ENCODE data around the gene SDCCAG8. TPM values are rescaled to one million over a fixed set of nuclear protein-coding genes. Genes with fewer than 3 reads are reported as not detected.

SDCCAG8 gene
- total RNA-seq, 1 donor from 2014 or later = 31.6 TPM

DNA sequence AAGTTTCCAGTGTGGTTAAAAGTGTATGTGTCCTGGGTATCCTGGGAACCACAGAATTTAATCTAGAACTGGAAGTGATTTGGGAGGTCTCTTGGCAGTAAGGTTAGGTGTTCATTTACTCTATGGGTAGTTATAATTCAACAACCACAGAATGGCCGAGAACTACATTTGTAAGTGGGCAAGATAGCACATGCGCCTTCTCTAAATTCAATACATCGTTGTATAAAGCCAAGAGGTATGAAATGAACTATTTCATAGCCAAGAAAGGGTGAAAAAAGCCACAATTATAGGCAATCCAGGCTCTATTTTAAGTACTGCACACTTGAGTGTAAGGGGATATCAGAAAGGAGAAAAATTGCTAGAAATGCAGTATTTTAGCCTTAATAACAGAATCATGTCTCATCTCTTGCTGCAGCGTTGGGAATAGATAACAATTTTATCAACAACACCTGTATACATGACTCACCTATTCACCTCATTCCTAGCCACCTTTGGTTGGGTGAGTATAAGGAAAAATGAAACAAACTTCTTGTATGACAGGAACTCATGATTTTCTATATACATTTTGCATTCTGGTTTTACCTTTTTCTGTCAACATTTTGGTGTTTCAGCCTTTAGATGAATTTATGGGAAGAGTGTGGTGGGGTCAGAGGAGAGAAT is 4.5 kb downstream of the SDCCAG8 start:
- Mint-ChIP-seq H3K4me3 (ENCODE audit: low read depth) (no peak overlapping the region), H3K36me3 (ENCODE audit: insufficient read depth) (no peaks in the 10 kb centered on the region), H3K27ac (no peak overlapping the region), H3K4me1 (ENCODE audit: low read depth) (peaks cover 12% of the 10 kb centered on the region), H3K27me3 (no peaks in the 10 kb centered on the region), H3K9me3 (ENCODE audit: low read depth) (no peaks in the 10 kb centered on the region)
- DNase-seq (ENCODE audit: low spot score, unreplicated experiment) = no peak
- TF ChIP-seq, protein P1, sequence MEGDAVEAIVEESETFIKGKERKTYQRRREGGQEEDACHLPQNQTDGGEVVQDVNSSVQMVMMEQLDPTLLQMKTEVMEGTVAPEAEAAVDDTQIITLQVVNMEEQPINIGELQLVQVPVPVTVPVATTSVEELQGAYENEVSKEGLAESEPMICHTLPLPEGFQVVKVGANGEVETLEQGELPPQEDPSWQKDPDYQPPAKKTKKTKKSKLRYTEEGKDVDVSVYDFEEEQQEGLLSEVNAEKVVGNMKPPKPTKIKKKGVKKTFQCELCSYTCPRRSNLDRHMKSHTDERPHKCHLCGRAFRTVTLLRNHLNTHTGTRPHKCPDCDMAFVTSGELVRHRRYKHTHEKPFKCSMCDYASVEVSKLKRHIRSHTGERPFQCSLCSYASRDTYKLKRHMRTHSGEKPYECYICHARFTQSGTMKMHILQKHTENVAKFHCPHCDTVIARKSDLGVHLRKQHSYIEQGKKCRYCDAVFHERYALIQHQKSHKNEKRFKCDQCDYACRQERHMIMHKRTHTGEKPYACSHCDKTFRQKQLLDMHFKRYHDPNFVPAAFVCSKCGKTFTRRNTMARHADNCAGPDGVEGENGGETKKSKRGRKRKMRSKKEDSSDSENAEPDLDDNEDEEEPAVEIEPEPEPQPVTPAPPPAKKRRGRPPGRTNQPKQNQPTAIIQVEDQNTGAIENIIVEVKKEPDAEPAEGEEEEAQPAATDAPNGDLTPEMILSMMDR (IDR thresholded peaks at IDR 0.05; ENCODE audit: unreplicated experiment) = no peak

DNA sequence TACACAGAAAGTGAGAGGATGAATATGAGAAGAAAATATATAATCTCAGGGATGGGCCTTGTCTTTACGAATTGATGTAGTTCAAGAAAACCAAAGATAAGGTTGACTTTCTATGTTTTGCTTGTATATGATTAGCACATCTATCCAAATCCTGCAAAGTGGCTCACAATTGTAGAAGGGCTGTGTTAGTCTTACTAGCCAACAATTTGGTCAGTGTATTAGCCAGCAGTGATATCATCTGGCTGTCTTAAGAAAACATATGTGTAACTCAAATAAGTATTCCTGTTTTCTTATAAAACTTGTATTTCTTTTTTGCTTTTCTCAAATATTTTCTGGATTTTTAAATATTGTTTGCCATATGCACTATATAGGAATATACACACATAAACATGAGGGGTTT is 5.5 kb downstream of the SDCCAG8 start:
- Mint-ChIP-seq H3K4me1 (ENCODE audit: low read depth) (peaks cover 12% of the 10 kb centered on the region), H3K9me3 (ENCODE audit: low read depth) (no peaks in the 10 kb centered on the region), H3K36me3 (ENCODE audit: insufficient read depth) (no peaks in the 10 kb centered on the region), H3K27ac (no peak overlapping the region), H3K4me3 (ENCODE audit: low read depth) (no peak overlapping the region), H3K27me3 (no peaks in the 10 kb centered on the region)
- TF ChIP-seq, protein P1 (IDR thresholded peaks at IDR 0.05; ENCODE audit: unreplicated experiment) = no peak
- no peak for DNase-seq (ENCODE audit: low spot score, unreplicated experiment)

DNA sequence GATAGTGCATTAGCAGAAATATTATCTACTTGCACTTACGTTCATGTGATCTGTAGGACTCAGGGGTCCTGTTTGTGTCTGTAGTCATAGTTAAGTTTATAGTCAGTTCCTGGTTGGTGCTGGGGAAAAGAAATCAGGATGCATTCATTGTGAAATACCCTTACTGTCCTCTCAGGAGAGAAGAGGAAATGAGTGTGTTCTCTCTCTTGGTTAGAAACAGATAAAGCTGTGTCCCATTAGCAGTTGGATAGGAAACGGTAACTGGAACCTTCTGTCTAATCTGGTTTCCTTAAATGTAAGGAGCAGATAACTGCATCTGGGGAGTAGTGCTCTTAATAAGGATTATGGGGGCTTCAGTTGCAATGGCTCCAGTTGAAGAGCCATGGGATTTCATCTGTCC is 8.9 kb downstream of the SDCCAG8 start:
- H3K4me1 Mint-ChIP-seq (ENCODE audit: low read depth) = peaks cover 10% of the 10 kb centered on the region
- no peaks in the 10 kb centered on the region for H3K9me3 Mint-ChIP-seq (ENCODE audit: low read depth)
- H3K27me3 Mint-ChIP-seq = no peaks in the 10 kb centered on the region
- DNase-seq (ENCODE audit: low spot score, unreplicated experiment) = no peak
- no peak overlapping the region for H3K27ac Mint-ChIP-seq
- H3K36me3 Mint-ChIP-seq (ENCODE audit: insufficient read depth) = peaks cover 4% of the 10 kb centered on the region
- TF ChIP-seq, protein P1 (IDR thresholded peaks at IDR 0.05; ENCODE audit: unreplicated experiment) = no peak
- H3K4me3 Mint-ChIP-seq (ENCODE audit: low read depth) = no peak overlapping the region

DNA sequence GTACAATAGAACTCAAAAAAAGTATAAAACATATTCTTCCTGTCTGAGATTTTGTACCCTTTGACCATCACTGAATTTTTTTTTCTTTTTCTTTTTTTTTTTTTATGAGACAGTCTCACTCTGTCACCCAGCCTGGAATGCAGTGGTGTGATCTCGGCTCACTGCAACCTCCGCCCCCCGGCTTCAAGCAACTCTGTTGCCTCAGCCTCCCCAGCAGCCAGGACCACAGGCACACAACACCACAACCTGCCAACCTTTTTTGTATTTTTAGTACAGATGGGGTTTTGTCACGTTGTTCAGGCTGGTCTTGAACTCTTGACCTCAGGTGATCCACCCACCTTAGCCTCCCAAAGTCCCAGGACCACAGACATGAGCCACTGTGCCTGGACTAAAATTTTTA is 10.4 kb downstream of the SDCCAG8 start:
- no peak overlapping the region for H3K27ac Mint-ChIP-seq
- TF ChIP-seq, protein P1 (IDR thresholded peaks at IDR 0.05; ENCODE audit: unreplicated experiment) = no peak
- H3K27me3 Mint-ChIP-seq = no peaks in the 10 kb centered on the region
- no peak for DNase-seq (ENCODE audit: low spot score, unreplicated experiment)
- H3K4me1 Mint-ChIP-seq (ENCODE audit: low read depth) = peaks cover 15% of the 10 kb centered on the region
- H3K36me3 Mint-ChIP-seq (ENCODE audit: insufficient read depth) = peaks cover 6% of the 10 kb centered on the region
- no peak overlapping the region for H3K4me3 Mint-ChIP-seq (ENCODE audit: low read depth)
- no peaks in the 10 kb centered on the region for H3K9me3 Mint-ChIP-seq (ENCODE audit: low read depth)

DNA sequence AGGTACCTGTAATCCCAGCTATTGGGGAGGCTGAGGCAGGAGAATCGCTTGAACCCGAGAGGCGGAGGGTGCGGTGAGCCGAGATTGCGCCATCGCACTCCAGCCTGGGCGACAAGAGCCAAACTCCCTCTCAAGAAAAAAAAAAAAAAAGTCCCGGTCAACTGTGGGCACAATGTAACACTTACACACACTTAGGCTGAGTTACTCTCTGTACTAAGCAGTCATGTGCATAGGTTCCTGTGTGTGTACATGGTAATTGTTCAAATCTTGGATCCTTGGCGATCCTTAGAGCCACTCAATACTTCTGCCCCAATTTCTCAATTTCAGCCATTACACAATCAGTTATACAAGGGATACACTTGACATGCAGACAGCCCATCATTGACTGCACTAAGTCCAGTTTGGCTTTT is 11.6 kb downstream of the SDCCAG8 start:
- H3K36me3 Mint-ChIP-seq (ENCODE audit: insufficient read depth) = peaks cover 6% of the 10 kb centered on the region
- no peak for DNase-seq (ENCODE audit: low spot score, unreplicated experiment)
- no peaks in the 10 kb centered on the region for H3K27me3 Mint-ChIP-seq

More for the DNA sequence above, 11.6 kb downstream of the SDCCAG8 start:
- Mint-ChIP-seq H3K9me3 (ENCODE audit: low read depth) (no peaks in the 10 kb centered on the region), H3K4me3 (ENCODE audit: low read depth) (no peak overlapping the region), H3K4me1 (ENCODE audit: low read depth) (peaks cover 15% of the 10 kb centered on the region), H3K27ac (no peak overlapping the region)
- TF ChIP-seq, protein P1 (IDR thresholded peaks at IDR 0.05; ENCODE audit: unreplicated experiment) = no peak
